Duodenal mucosa (tissue), 2 donors: Measurements from ENCODE around the gene UAP1.
A peak's percentile ranks its signal among the peaks of the same experiment; 100 is the strongest.

Source experiments
- H3K27ac ChIP-seq: one replicate; pipeline ENCODE4 v1.7.0; 2013; ENCODE audit warnings: low read depth, low read length
- H3K27me3 ChIP-seq, 2 donors: one replicate each; pipeline ENCODE4 v1.7.0; 2013; ENCODE audit warnings: low read length in 2 of 2, control low read depth in 1 of 2; ENCODE audit not compliant: insufficient read depth in 2 of 2, control insufficient read depth in 1 of 2
- H3K36me3 ChIP-seq, 2 donors: one replicate each; pipeline ENCODE4 v1.7.0; 2013; ENCODE audit warnings: low read length in 2 of 2, control low read depth in 1 of 2; ENCODE audit not compliant: insufficient read depth in 2 of 2, control insufficient read depth in 1 of 2
- H3K4me1 ChIP-seq, 2 donors: one replicate each; pipeline ENCODE4 v1.7.0; 2013; ENCODE audit warnings: low read length in 2 of 2, control low read depth in 1 of 2; ENCODE audit not compliant: insufficient read depth in 2 of 2, control insufficient read depth in 1 of 2
- H3K4me3 ChIP-seq, 2 donors: one replicate each; pipeline ENCODE4 v1.7.0; 2013; ENCODE audit warnings: low read length in 2 of 2, low read depth in 1 of 2
- H3K9ac ChIP-seq, 2 donors: one replicate each; pipeline ENCODE4 v1.7.0; 2013; ENCODE audit warnings: low read length in 2 of 2, low read depth in 1 of 2
- H3K9me3 ChIP-seq, 2 donors: one replicate each; pipeline ENCODE4 v1.7.0; 2013; ENCODE audit warnings: low read length in 2 of 2, control low read depth in 1 of 2; ENCODE audit not compliant: control insufficient read depth in 1 of 2

Gene UAP1

GRCh38 chr1:162605225-162605927 is 43.9 kb downstream of the UAP1 start:
- Histone ChIP-seq H3K9ac (no peak overlapping the region), H3K4me3 (no peak overlapping the region), H3K36me3 (peaks cover 6 to 22% of the 10 kb centered on the region in 2 donors), H3K27ac (no peak overlapping the region), H3K9me3 (no peaks in the 10 kb centered on the region), H3K4me1 (no peaks in the 10 kb centered on the region), H3K27me3 (no peaks in the 10 kb centered on the region)

GRCh38 chr1:162609306-162609705 is 47.8 kb downstream of the UAP1 start:
- H3K27me3 ChIP-seq, result no peaks in the 10 kb centered on the region
- peaks cover 0 to 3% of the 10 kb centered on the region in 2 donors for H3K36me3 ChIP-seq
- peaks cover 0 to 6% of the 10 kb centered on the region in 2 donors for H3K4me1 ChIP-seq
- H3K4me3 ChIP-seq, result no peak overlapping the region
- H3K27ac ChIP-seq, result no peak overlapping the region
- H3K9ac ChIP-seq, result no peak overlapping the region
- H3K9me3 ChIP-seq, result no peaks in the 10 kb centered on the region

- Histone ChIP-seq H3K9me3 (peaks cover 0 to 11% of the 10 kb centered on the region in 2 donors), H3K36me3 (peaks cover 0 to 3% of the 10 kb centered on the region in 2 donors), H3K27ac (no peak overlapping the region), H3K27me3 (no peaks in the 10 kb centered on the region), H3K4me1 (peaks cover 0 to 6% of the 10 kb centered on the region in 2 donors), H3K9ac (no peak overlapping the region), H3K4me3 (no peak overlapping the region)
Measured at GRCh38 chr1:162612606-162613400, 51.3 kb downstream of the UAP1 start.

GRCh38 chr1:162616848-162617247 is 55.3 kb downstream of the UAP1 start:
- H3K4me1 ChIP-seq, result peaks cover 0 to 6% of the 10 kb centered on the region in 2 donors
- H3K4me3 ChIP-seq, result no peak overlapping the region
- no peak overlapping the region for H3K9ac ChIP-seq
- no peaks in the 10 kb centered on the region for H3K36me3 ChIP-seq
- peaks cover 0 to 11% of the 10 kb centered on the region in 2 donors for H3K9me3 ChIP-seq
- no peak overlapping the region for H3K27ac ChIP-seq
- H3K27me3 ChIP-seq, result no peaks in the 10 kb centered on the region

GRCh38 chr1:162617513-162617912 is 56.0 kb downstream of the UAP1 start:
- no peaks in the 10 kb centered on the region for H3K36me3 ChIP-seq
- no peak overlapping the region for H3K27ac ChIP-seq
- H3K9ac ChIP-seq, result no peak overlapping the region
- no peaks in the 10 kb centered on the region for H3K27me3 ChIP-seq
- H3K4me1 ChIP-seq, result peaks cover 0 to 6% of the 10 kb centered on the region in 2 donors
- no peak overlapping the region for H3K4me3 ChIP-seq
- H3K9me3 ChIP-seq, result peaks cover 0 to 11% of the 10 kb centered on the region in 2 donors

GRCh38 chr1:162619076-162619475 is 57.6 kb downstream of the UAP1 start:
- no peaks in the 10 kb centered on the region for H3K27me3 ChIP-seq

GRCh38 chr1:162621256-162621655 is 59.7 kb downstream of the UAP1 start:
- Histone ChIP-seq H3K9me3 (peaks cover 0 to 11% of the 10 kb centered on the region in 2 donors), H3K9ac (no peak overlapping the region), H3K36me3 (no peaks in the 10 kb centered on the region), H3K4me3 (no peak overlapping the region), H3K27me3 (no peaks in the 10 kb centered on the region), H3K4me1 (peaks cover 0 to 2% of the 10 kb centered on the region in 2 donors), H3K27ac (no peak overlapping the region)

More at GRCh38 chr1:162619076-162619475, 57.6 kb downstream of the UAP1 start:
- H3K9ac ChIP-seq, result no peak overlapping the region
- H3K9me3 ChIP-seq, result peaks cover 0 to 11% of the 10 kb centered on the region in 2 donors
- H3K4me1 ChIP-seq, result no peaks in the 10 kb centered on the region
- no peaks in the 10 kb centered on the region for H3K36me3 ChIP-seq
- no peak overlapping the region for H3K4me3 ChIP-seq
- H3K27ac ChIP-seq, result no peak overlapping the region

GRCh38 chr1:162625679-162626078 is 64.2 kb downstream of the UAP1 start:
- Histone ChIP-seq H3K36me3 (no peaks in the 10 kb centered on the region), H3K9me3 (no peaks in the 10 kb centered on the region), H3K27me3 (no peaks in the 10 kb centered on the region), H3K4me3 (no peak overlapping the region), H3K27ac (no peak overlapping the region), H3K4me1 (peaks cover 6 to 8% of the 10 kb centered on the region in 2 donors), H3K9ac (no peak overlapping the region)

GRCh38 chr1:162626094-162626493 is 64.6 kb downstream of the UAP1 start:
- Histone ChIP-seq H3K4me3 (no peak overlapping the region), H3K27me3 (no peaks in the 10 kb centered on the region), H3K27ac (no peak overlapping the region), H3K4me1 (peaks cover 6 to 8% of the 10 kb centered on the region in 2 donors), H3K36me3 (no peaks in the 10 kb centered on the region), H3K9me3 (no peaks in the 10 kb centered on the region), H3K9ac (no peak overlapping the region)

- no peaks in the 10 kb centered on the region for H3K9me3 ChIP-seq
Measured at GRCh38 chr1:162626761-162627160, 65.2 kb downstream of the UAP1 start.

More at GRCh38 chr1:162626761-162627160, 65.2 kb downstream of the UAP1 start:
- peak overlapping the region in 1 of 2 donors; percentile 23 for H3K4me3 ChIP-seq
- H3K9ac ChIP-seq, result no peak overlapping the region
- no peaks in the 10 kb centered on the region for H3K27me3 ChIP-seq
- no peak overlapping the region for H3K27ac ChIP-seq
- H3K4me1 ChIP-seq, result peaks cover 6 to 8% of the 10 kb centered on the region in 2 donors
- no peaks in the 10 kb centered on the region for H3K36me3 ChIP-seq
